Heart left ventricle (tissue), 13 donors: ENCODE data around the gene RAB1B.

Source experiments
- CTCF ChIP-seq, 12 donors: fragments of 200-600 bp; sonication (generic) in 4 of 12; IDR thresholded peaks; one replicate each; pipeline versions ENCODE4 v1.5.0 to v1.8.0; 2018 to 2022; ENCODE audit warnings: antibody characterized with exemption in 12 of 12, mild to moderate bottlenecking in 5 of 12
- POLR2A ChIP-seq, 2 donors: fragments of 450-650 bp; IDR thresholded peaks; one replicate each; pipeline ENCODE4 v1.6.1; 2017; ENCODE audit warnings: antibody characterized with exemption in 2 of 2, mild to moderate bottlenecking in 2 of 2, moderate library complexity in 2 of 2
- donor health status: ischemic (EF 13 %, LVEDD 7.1; RV severe dilation, severe dysfunction).
- donor health status: DM: no; HTN: yes; CAD: no.
- donor health status: DM: no; HTN: no; CAD: no.
- donor health status: ischemic (EF 25% LVEDD 6.9; RV normal size, moderate dysfunction).
- donor health status: ischemic (EF 25% LVEDD 5.7; RV mildly dilated, moderate dysfunction).
- donor health status: ischemic (EF 35%, LVEDD 5.7; RV mildly dilated, moderate dysfunction).
- donor health status: nonischemic (EF 11% LVEDD 7.7; RV severe dilation, severe dysfunction).
- donor health status: DM: yes; HTN: yes; CAD: no.
- donor health status: PGD.
- donor health status: ischemic (EF 29% LVEDD 5.4; RV normal size, mild dysfunction).
- donor health status: nonischemic (EF 23%, LVEDD 6.1; RV moderate dilation, normal function).

- TF ChIP-seq CTCF (IDR thresholded peaks at IDR 0.05) (no peak), POLR2A (IDR thresholded peaks at IDR 0.05) (no peak)
These were observed 42.3 kb upstream of the RAB1B start for GRCh38 chr11:66226101-66226500.
